ENCODE results near the gene CHCHD2. TPM values are rescaled to one million over a fixed set of nuclear protein-coding genes. Genes with fewer than 3 reads are reported as not detected.
"Not testable (repeated sequence)": the region's sequence is repeated elsewhere in the genome, so short reads cannot be mapped to it uniquely, and the experiment has no call there.

The CHCHD2 gene
- total RNA-seq (2013), result 314 TPM
- polyA plus RNA-seq (100 to 1,000 TPM; 241 to 500 (median 412) TPM), polyA minus RNA-seq (145 and 232 TPM in 2 replicates), total RNA-seq (64.3 to 152 (median 103) reads per million in 11 experiments)

- Mint-ChIP-seq H3K9me3 (peaks cover 10 to 24% (median 18%) of the 10 kb centered on the region in 7 donors), H3K27me3 (ENCODE audit: low read depth in 3 of 3) (peaks cover 0 to 9% (median 2%) of the 10 kb centered on the region in 3 donors), H3K4me1 (peaks cover 25% of the 10 kb centered on the region), H3K27ac (peak within 1 kb of the TSS; percentile 96 to 99 (median 98)), H3K36me3 (peaks cover 26 to 38% of the 10 kb centered on the region in 2 donors), H3K4me3 (peak within 1 kb of the TSS; percentile 95 to 99)
- under 1% methylated on average over 47 of the region's 57 CpGs for WGBS (ENCODE audit: insufficient coverage)
- peak within 1 kb of the TSS; percentile 83 for H2AFZ ChIP-seq (ENCODE audit: insufficient read depth, low read depth, low read length, poor library complexity, severe bottlenecking)
- H3K27ac ChIP-seq (ENCODE audit: low read depth in 1 of 2, low read length in 2 of 2), result peak within 1 kb of the TSS; percentile 93 to 97
- peaks cover 0 to 3% of the 10 kb centered on the region in 2 donors for H3K9me3 ChIP-seq (replicated peaks in 1 of 2; ENCODE audit: control insufficient read depth in 1 of 2, insufficient read depth in 1 of 2, low read length in 2 of 2)
- peaks cover 31% of the 10 kb centered on the region for H3K79me2 ChIP-seq (ENCODE audit: insufficient read depth, low read length)
- peak within 1 kb of the TSS; percentile 83 for H3K4me2 ChIP-seq (replicated peaks; ENCODE audit: extremely low read depth, low read length, poor library complexity, severe bottlenecking)
- no peaks in the 10 kb centered on the region for H3K27me3 ChIP-seq (ENCODE audit: control insufficient read depth in 2 of 2, insufficient read depth in 2 of 2, low read length in 2 of 2)
- no peak for TF ChIP-seq CTCF (IDR thresholded peaks at IDR 0.05)
- peak within 1 kb of the TSS; percentile 62 to 97 (median 89) for H3K4me3 ChIP-seq (replicated peaks in 1 of 3; ENCODE audit: low read depth in 2 of 3, low read length in 3 of 3)
- peaks cover 22 to 24% of the 10 kb centered on the region in 2 donors for H3K4me1 ChIP-seq (ENCODE audit: control insufficient read depth in 1 of 2, insufficient read depth in 2 of 2, low read length in 2 of 2)
- intact Hi-C loops (cut with micrococcal nuclease), result loop anchor here (1.0 to 10.0 kb wide), 4 partner anchors 44 to 1342 kb away; partner anchors contain the start of genes LANCL2 (in 2 of the 2), NIPSNAP2 (in 1 of the 2) and SUMF2 (in 1 of the 2)
- peak; percentile 98 to 99 (median 99) for DNase-seq
- peak within 1 kb of the TSS; percentile 89 for H3K9ac ChIP-seq (ENCODE audit: insufficient read depth, low read length, poor library complexity, severe bottlenecking)
- peaks cover 27 to 32% of the 10 kb centered on the region in 2 donors for H3K36me3 ChIP-seq (replicated peaks in 1 of 2; ENCODE audit: control insufficient read depth in 1 of 2, insufficient read depth in 2 of 2, low read length in 2 of 2)
- H4K20me1 ChIP-seq (ENCODE audit: insufficient read depth, low read length), result peaks cover 7% of the 10 kb centered on the region
Measured at GRCh38 chr7:56106108-56107073, at the start of gene CHCHD2. Gene CHCHD2, minus strand, starts transcription at chr7:56106476. Its CDS starts 63 bp downstream, at chr7:56106413.

DNA sequence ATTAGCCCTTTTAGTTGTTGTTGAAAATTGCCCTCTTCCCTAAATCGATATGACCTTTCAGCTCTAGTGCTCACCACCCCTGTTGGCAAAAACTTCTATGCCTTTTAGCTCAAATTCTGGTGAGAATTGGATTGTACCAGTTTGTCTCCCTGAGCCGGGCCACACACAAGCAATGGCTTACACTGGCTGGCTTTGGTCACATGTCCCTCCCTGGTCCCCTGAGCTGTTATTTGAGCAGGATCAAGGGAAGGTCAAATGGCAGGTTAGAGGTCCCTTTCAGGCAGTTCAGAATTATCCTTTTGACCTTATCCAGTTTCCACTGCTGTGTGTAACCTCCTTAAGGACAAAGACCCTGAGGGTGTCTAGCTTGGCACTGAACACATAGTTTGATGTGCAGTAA, 24.8 kb upstream of the CHCHD2 start:
- WGBS (ENCODE audit: insufficient coverage), result 83% methylated on average over 1 of the region's 2 CpGs
- H3K27ac Mint-ChIP-seq; H3K27me3 ChIP-seq (ENCODE audit: control insufficient read depth in 2 of 2, insufficient read depth in 2 of 2, low read length in 2 of 2); H3K27ac ChIP-seq (ENCODE audit: low read depth in 1 of 2, low read length in 2 of 2); H4K20me1 ChIP-seq (ENCODE audit: insufficient read depth, low read length); H3K4me2 ChIP-seq (replicated peaks; ENCODE audit: extremely low read depth, low read length, poor library complexity, severe bottlenecking); H3K27me3 Mint-ChIP-seq (ENCODE audit: low read depth in 3 of 3); intact Hi-C loops (cut with micrococcal nuclease); H3K79me2 ChIP-seq (ENCODE audit: insufficient read depth, low read length); H3K36me3 ChIP-seq (replicated peaks in 1 of 2; ENCODE audit: control insufficient read depth in 1 of 2, insufficient read depth in 2 of 2, low read length in 2 of 2); H3K4me3 Mint-ChIP-seq; H3K36me3 Mint-ChIP-seq; H3K4me1 Mint-ChIP-seq; H3K9ac ChIP-seq (ENCODE audit: insufficient read depth, low read length, poor library complexity, severe bottlenecking); H3K4me3 ChIP-seq (replicated peaks in 1 of 3; ENCODE audit: low read depth in 2 of 3, low read length in 3 of 3); H2AFZ ChIP-seq (ENCODE audit: insufficient read depth, low read depth, low read length, poor library complexity, severe bottlenecking); DNase-seq; H3K4me1 ChIP-seq (ENCODE audit: control insufficient read depth in 1 of 2, insufficient read depth in 2 of 2, low read length in 2 of 2): not testable (repeated sequence)
- H3K9me3 Mint-ChIP-seq, result peaks cover 5 to 38% (median 18%) of the 10 kb centered on the region in 7 donors
- peaks cover 0 to 13% of the 10 kb centered on the region in 2 donors for H3K9me3 ChIP-seq (replicated peaks in 1 of 2; ENCODE audit: control insufficient read depth in 1 of 2, insufficient read depth in 1 of 2, low read length in 2 of 2)

All from CD14-positive monocyte (primary cell).